ENCODE results near the gene ANGPTL3.
"Not testable (repeated sequence)": the region's sequence is repeated elsewhere in the genome, so short reads cannot be mapped to it uniquely, and the experiment has no call there.

ANGPTL3 gene

GRCh38 chr1:62597281-62597680 lies at the start of gene ANGPTL3:
TSS of gene ANGPTL3 (plus strand) at chr1:62597520. CDS start at chr1:62597567, 47 bp downstream.
- DNase-seq = no peak

GRCh38 chr1:62561306-62561705 lies 36.0 kb upstream of the ANGPTL3 start:
- no peak for DNase-seq

- not testable (repeated sequence) for DNase-seq
Measured at GRCh38 chr1:62567182-62567581, 30.1 kb upstream of the ANGPTL3 start.

- DNase-seq = not testable (repeated sequence)
Measured at GRCh38 chr1:62567926-62568325, 29.4 kb upstream of the ANGPTL3 start.

- DNase-seq = not testable (repeated sequence)
Measured at GRCh38 chr1:62571517-62571916, 25.8 kb upstream of the ANGPTL3 start.

- no peak for DNase-seq
Measured at GRCh38 chr1:62572476-62572875, 24.8 kb upstream of the ANGPTL3 start.

- DNase-seq = no peak
Measured at GRCh38 chr1:62573675-62574074, 23.6 kb upstream of the ANGPTL3 start.

GRCh38 chr1:62585469-62586155 lies 11.7 kb upstream of the ANGPTL3 start:
- no peak for DNase-seq

- no peak for DNase-seq
Measured at GRCh38 chr1:62588000-62588399, 9.3 kb upstream of the ANGPTL3 start.

GRCh38 chr1:62589321-62589720 lies 8.0 kb upstream of the ANGPTL3 start:
- DNase-seq = no peak

GRCh38 chr1:62590255-62590969 lies 6.9 kb upstream of the ANGPTL3 start:
- no peak for DNase-seq

GRCh38 chr1:62590970-62591368 lies 6.4 kb upstream of the ANGPTL3 start:
- DNase-seq = no peak

GRCh38 chr1:62593825-62594394 lies 3.4 kb upstream of the ANGPTL3 start:
- DNase-seq = no peak

GRCh38 chr1:62595647-62596046 lies 1.7 kb upstream of the ANGPTL3 start:
- DNase-seq = no peak

- no peak for DNase-seq
Measured at GRCh38 chr1:62599044-62599443, 1.7 kb downstream of the ANGPTL3 start.

- no peak for DNase-seq
Measured at GRCh38 chr1:62601457-62601856, 4.1 kb downstream of the ANGPTL3 start.

- DNase-seq = no peak
Measured at GRCh38 chr1:62608905-62609304, 11.6 kb downstream of the ANGPTL3 start.

GRCh38 chr1:62610588-62610987 lies 13.3 kb downstream of the ANGPTL3 start:
- DNase-seq = not testable (repeated sequence)

- no peak for DNase-seq
Measured at GRCh38 chr1:62612770-62613169, 15.4 kb downstream of the ANGPTL3 start.

- no peak for DNase-seq
Measured at GRCh38 chr1:62613325-62613727, 16.0 kb downstream of the ANGPTL3 start.

- no peak for DNase-seq
Measured at GRCh38 chr1:62613890-62614289, 16.6 kb downstream of the ANGPTL3 start.

GRCh38 chr1:62621907-62622306 lies 24.6 kb downstream of the ANGPTL3 start:
- DNase-seq = no peak

- no peak for DNase-seq
Measured at GRCh38 chr1:62625415-62625814, 28.1 kb downstream of the ANGPTL3 start.

GRCh38 chr1:62628506-62628905 lies 31.2 kb downstream of the ANGPTL3 start:
- DNase-seq = no peak
